NCI-H524 (cell line): ENCODE data around the gene LMOD1.
"Not testable (repeated sequence)": the region's sequence is repeated elsewhere in the genome, so short reads cannot be mapped to it uniquely, and the experiment has no call there.

Source experiments
- DNase-seq, 2 experiments: peaks; one replicate each; lab custom pipeline; 2025; lab: John Stamatoyannopoulos, UW

LMOD1 gene

DNA sequence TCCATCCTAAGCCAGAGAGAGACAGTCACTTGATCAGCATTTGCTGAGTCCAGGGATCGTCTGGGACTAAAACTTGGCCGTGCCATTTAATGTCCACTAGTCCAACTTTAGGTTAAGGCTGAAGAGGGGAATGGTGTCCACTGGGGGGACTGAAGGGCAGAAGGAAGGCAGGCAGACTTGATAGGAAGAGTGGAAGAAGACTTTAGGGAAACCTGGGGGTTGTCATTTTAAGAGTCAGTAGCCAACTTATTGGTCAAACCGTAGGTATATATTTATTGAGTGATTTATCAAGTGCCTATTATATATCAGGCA is 1.3 kb upstream of the LMOD1 start:
- DNase-seq, result no peak

DNA sequence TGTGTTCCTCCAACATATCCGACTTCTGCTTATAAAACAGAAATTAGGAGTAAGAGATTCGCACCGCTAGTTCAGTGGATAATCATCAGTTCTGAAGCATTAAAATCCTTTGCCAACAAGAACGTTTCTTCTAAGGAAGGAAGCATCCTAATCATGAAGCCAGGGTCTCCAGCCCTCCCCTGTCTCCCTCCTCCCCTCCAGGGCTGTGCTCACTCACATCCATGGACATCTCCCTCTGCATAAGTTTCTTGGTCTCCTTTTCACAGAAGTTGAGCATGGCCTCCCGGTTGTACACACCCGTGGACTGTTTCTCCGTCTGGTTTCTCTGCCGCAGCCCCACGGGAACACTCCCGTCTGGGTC is 505 bp downstream of the LMOD1 start:
- DNase-seq, result no peak

DNA sequence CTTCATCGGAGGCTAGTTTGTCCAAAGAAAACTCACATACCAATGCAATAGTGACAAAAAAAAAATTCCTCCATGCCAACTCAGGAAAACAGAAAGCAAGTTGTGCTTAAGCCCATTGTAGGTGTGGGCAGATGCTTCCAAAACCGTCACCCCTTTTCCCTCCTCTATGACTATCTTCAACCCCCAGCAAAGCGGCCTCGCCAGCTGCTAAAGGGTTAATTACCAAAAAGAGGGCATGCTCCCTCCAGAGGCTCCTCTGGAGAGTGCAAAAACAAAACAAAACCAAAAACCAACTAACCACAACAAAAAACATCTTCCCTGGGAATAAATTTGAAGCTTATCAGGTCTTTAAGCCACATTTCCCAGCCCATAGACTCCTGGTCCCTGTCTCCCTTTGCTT is 1.2 kb downstream of the LMOD1 start:
- no peak for DNase-seq

DNA sequence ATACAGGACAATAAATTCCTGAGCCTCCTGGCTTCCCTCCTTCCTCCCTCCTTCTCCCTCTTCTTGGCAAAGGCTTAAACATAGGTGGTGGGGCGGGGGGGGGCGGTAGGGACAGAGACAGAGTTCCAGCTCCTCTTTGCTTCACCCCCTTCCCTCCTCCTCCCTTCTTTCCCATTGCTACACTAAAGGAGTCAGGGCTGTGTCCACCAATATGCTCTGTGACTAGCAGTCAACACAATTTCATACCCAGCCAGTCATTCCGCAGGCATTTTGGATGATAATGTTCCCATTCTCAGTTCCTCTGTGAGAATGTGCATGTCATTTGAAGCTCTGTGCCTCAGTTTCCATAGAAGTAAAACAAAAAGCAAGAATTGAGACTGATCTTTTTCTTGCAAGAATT is 1.7 kb downstream of the LMOD1 start:
- DNase-seq, result no peak

DNA sequence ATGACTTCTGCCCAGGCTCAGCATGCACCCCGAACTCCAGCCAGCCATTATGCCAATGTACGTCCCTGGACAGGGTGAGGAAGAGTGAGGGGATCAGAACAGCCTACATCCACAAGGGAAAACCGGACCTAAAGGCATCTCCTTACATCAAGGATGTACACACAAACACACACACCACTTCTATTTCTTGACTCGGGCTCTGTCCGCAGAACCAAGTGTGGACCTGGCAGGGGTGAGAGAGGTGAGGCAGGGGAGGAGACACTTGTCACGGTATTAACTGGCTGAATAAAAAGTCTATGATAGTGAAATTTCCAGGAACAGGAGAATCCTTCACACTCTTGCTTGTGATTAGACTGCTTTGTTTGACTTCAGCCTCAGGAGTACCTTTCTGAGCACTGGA is 2.3 kb downstream of the LMOD1 start:
- DNase-seq, result no peak

DNA sequence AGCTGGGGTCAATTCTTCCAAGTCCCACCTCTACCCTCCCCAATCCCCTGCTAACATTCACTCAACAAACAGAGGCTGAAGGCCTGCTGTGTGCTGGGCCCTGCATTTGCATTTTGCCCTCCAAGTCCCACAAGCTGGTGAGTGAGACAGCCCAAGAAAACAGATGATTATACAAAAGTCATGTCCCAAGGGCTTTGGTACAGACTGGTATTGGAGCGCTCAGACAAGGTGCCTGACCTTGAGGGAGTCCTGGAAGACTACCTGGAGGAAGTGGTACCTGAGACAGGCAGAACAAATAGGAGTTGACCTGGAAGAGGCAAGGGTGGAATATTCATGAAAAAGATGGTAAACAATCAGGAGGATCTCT is 4.2 kb downstream of the LMOD1 start:
- no peak for DNase-seq

DNA sequence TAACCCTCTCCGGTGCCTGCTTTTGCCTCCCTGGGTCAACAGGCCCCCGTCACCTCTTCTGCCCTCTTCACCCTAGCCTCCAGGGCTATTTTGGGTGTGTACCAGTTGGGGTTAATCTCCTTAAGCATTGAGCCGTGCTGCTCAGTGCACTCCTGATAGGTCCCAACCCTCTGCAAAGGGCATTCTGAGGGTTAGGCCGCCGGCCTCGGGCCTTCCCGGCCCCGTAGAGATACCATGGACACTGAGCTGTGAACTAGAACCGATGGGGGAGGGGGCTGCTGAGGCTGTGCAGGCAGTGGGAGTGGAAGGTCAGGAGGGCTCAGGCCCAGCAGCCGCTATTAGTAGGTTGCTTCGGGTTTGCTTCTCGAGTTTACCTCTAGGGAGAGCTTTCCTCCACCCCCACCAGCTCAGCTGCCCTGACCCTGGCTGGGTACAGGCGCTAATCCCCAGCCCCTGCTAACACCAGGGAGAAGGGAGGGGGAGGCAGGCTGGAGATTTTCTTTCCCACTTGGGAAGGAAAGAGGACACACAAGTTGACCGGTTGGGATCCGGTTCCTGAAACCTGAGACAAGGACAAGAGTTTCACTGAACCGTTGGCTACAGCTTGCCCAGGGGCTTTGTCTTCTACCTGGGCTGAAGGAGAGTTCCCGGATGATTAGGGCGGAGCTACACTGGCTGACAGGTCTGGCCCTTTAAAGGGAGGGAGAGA is 4.8 kb downstream of the LMOD1 start:
- DNase-seq, result peak in 1 of 2 experiments; percentile 74

DNA sequence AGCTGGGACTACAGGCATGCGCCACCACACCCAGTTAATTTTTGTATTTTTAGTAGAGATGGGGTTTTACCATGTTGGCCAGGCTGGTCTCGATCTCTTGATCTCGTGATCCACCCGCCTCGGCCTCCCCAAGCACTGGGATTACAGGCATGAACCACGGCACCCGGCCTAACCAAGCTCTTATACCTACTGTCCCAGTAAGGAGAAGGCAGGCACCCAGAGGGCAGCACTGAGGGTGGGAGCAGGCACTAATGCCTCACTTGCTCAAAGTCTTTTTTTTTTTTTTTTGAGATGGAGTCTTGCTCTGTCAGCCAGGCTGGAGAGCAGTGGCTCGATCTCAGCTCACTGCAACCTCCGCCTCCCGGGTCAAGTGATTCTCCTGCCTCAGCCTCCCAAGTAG is 6.0 kb downstream of the LMOD1 start:
- DNase-seq, result not testable (repeated sequence)

DNA sequence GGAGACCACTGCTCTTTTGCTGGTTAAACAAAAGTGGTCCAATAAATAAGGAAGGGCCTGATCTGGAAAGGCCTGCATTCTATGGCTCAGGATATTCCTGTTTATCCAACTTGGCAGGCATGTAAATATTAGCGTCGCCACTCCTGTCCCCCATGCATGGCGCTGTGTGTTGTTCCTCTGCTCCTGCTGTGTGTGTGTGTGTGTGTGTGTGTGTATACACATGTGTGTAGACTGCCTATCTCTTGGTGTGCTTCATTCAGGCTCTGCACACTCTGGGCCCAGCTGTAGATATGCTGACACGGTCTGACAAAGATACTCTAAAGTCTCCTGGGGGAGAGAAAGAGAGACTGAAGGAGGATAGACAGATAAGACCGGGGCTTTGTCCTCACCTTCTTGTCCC is 6.8 kb downstream of the LMOD1 start:
- no peak for DNase-seq

DNA sequence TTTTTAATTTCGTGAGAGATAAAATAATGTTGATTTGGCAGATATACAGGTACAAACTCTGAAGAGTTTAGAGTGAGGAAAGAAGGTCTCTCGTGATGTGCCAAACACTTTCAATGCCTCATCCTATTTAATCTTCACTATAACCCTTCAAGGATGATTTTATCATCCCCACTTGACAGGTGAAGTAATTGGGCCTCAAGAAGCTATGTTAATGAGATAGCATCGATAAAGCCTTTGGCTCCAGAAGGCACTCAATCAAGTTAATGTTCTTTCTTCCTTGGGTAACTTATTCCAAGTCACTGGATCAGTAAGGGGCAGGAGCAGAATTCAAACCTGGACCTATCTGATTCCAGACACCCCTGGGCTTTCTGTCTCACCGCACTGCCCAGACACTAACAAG is 7.2 kb downstream of the LMOD1 start:
- peak; percentile 31 to 68 for DNase-seq

DNA sequence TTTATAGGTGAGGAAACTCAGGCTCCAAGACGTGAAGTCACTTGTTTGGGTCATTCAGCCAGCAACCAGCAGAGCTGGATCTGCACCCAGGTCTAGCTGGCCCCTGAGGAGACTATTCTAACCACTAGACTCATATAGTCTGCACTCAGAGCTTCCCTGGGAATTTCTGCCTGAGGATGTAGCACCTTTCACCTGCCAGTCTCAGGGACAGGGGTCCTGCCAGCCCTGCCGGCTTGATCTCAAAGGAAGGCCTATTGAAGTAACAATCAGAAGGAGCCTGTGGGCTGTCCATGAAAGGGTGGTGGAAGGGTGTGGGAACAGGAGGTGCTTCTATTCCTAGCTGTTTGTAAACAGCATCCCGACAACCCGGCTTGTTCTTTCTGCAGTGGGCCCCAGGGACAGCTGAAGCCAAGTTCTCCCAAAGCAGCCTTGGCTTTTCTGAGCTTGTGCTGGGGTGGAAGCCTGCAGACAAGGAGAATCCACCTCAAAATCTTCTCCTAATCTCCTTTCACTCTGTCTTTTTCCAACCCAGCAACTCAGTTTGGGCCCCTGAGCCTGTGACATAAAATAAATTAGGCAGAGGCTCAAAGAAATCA is 7.8 kb downstream of the LMOD1 start:
- DNase-seq, result no peak

DNA sequence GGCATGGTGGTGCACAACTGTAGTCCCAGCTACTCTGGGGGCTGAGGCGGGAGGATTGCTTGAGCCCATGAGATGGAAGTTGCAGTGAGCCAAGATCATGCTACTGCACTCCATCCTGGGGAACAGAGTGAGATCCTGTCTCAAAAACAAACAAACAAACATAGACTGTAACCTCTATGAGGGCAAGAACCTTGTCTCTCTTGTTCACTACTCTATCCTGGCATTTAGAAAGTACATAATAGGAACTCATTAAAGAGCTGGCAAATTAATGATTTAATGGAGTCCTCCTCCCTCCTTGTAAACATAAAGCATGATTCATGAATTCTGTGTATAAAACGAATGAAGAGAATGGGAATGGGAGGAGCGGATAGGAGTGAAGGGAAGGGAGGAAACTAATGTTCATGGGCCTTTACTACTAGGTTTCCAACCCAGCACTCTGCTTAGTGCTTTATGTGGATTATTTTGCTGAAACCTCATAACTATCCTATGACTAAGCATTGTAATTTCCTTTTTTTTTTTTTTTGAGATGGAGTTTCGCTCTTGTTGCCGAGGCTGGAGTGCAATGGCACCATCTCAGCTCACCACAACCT is 8.6 kb downstream of the LMOD1 start:
- DNase-seq, result no peak

DNA sequence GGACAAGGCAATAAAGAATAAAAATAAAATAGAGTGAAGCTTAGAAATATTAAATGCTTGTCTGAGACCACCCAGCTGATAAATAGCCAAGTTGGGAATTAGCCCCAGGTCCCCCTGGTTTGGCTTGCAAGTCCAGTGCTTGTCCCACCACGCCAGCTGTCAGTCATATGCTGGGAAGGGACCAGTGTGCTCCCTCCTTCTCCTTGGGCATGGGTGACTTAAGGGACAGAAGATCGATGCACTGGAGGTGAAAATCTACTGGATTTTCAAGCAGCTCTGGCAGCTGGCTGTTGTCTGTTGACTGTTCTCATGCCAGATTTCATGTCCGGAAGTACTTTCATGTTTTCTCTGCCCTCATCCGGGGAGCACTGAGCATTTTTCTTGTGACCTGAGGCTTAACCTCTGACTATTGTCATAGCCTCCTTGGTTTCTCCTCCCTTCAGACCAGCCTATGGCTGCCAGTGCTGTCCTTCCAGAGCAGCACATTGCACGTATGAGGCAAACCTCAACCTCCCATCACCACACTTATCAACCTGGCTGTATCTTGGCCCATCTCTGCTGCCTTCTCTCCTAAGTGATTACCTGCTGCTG is 12.4 kb downstream of the LMOD1 start:
- no peak for DNase-seq

DNA sequence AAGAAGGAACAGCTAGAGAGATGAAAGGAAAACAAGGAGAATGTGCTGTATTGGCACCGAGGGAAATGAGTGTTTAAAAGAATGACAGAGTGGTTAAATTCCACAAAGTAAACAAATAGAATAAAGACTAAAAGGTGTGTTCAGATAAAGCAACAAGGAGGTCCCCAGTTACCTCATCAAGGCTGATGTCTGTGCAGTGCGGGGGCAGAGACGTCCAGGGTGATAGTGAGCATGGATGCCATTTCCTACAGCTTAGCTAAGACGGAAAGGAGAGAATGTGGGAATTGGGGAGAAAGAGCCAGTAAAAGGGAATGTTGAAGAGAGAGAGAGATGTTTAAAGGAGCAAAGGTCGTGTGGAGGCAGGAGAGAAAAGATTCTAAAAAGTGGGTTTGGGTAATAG is 15.5 kb downstream of the LMOD1 start:
- no peak for DNase-seq

DNA sequence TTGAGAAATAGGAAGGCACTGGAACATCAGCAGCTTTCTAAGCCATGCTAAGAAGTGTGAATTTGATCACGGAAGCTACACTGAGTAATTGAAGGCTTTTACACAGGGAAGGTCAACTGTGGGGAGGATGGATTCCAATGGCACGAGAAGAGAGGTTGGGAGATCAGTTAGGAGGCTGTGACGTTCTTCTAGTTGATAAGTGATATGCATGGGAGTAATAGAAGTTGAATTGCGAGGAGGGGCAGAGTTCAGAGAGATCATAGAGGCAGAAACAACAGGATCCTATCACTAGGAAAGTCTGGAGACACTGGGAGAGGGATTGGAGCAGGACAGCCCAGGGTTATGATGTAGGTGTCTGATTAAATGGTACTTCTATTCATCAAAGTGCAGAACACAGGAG is 16.2 kb downstream of the LMOD1 start:
- no peak for DNase-seq

DNA sequence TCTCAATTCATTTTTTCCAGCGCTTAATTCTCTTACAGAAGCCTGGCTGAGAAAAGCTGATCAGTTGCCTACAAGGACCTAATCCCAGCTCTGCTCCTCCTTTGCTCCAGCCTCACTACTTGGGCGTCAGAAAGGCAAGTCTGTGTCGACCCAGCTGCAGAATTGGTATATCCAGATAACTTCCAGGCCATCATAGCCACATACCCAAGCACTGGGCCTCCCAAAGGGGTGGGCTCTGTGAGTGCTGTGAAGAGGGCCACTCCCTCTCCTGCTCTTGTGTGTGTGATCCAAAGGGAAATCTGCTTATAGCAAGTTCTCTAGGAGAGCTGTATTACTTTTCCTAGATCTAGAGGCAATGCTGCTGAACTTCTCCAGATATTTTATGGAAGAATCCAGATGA is 18.1 kb downstream of the LMOD1 start:
- DNase-seq, result no peak

DNA sequence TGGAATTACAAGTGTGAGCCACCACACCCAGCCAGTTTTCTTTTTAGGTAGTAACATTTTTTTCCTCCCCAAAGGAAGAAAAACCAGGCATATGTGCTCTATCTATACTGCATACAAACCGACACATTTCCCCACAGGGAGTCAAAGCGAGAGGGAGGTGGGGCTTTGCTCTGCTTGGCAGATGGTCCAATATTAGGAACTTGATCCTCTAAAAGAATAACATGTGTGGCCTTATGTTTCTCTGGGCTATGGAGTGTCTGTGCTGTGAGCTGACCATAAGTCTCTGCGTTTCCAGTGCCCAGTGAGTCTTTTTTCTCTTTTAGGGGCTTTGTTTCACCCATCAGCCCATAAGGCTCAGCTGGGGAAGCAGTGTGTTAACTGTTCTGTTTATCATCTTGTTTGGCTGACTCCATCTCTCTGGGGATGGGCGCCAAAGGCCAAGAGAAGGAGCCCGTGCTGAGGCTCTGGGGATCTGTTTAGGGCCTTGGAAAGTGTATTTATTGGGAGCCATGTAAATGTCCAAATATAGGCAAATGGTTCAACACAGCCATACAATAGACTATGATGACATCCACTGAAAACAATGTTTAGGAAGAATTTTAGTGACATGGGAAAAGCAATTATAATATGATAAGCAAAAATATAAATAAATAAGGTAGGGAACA is 20.2 kb downstream of the LMOD1 start:
- DNase-seq, result peak; percentile 91 to 97

DNA sequence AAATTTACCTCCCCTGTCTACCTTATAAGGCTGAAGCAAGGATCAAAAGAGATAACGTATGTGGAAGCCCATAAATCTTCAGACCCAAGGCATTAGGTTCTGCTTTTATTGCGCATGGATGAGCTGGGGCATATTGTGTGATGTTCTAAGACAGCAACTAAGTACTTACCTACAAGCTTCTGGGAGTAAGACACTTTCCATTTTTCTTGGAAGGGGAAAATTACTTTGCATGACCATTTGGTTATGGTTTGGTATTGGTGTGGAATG is 21.1 kb downstream of the LMOD1 start:
- peak; percentile 64 to 89 for DNase-seq

DNA sequence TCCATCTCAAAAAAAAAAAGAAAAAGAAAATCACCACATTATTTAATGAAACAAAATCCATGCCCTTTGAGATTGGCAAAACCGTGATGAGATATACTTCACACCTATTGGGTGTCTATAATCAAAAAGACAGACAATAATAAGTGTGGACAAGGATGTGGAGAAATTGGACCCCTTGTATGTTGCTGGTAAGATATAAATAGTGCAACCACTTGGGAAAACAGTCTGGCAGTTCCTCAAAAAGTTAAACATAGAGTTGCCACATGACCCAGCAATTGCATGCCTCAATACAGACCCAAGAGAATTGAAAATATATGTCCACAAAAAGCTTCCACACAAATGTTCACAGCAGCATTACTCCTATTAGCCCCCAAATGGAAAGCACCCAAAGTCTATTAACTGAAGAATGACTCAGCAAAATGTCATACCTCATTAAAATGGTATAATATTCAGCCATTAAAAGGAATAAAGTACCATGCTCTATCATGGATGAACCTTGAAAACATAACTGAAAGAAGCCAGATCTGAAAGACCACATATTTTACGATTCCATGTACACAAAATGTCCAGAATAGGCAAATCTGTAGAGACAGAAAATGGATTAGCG is 24.3 kb downstream of the LMOD1 start:
- DNase-seq, result no peak

DNA sequence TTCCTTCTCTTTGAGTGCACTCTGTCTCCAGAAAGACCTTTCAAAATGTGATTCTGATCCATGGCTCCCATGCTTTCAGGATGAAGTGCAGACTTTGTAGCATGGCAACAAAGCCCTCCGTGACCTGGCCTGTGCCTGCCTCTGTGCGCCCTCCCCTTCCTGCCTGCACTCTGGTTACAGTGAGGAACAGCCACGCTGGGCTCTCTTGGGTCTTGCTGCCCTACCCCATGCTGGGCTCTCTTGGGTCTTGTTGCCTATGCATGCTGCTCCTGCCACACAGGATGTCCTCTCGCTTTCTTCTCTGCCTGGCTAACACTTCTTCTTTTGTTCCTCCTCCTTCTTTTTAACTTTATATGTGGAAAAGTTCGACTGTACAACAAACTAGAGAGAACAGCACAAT is 28.0 kb downstream of the LMOD1 start:
- DNase-seq, result no peak

DNA sequence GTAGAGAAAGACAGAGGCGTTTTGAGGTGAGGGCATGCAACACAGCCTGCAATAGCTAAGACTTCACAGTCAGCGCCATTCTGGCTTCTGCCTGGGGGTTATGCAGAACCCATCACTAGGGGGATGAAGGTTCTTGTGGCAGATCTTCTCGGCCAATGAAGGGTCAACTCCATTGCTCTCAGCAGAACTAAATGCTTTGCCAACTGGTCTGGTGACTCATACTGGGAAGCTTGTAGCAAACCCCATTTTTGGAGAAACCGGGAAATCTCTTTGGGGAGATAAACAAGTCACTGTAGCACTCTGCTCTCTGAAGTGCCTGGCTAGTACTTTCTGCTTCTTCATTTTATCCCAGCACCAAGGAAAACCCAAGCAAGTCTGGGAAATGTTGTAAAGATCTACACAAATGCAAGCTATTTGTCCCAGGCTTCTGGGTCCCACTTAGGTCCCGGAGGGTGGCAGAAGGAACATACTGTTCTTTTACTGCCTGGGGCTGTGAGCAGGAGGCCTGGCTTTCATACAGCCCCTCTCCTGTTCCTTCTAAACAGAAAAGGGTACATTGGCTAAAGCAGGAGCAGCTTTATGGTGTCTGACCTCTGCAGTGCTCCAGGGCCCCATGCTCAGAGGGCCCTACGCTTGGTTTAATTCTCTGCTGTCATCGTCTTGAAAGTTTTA is 28.9 kb downstream of the LMOD1 start:
- no peak for DNase-seq

DNA sequence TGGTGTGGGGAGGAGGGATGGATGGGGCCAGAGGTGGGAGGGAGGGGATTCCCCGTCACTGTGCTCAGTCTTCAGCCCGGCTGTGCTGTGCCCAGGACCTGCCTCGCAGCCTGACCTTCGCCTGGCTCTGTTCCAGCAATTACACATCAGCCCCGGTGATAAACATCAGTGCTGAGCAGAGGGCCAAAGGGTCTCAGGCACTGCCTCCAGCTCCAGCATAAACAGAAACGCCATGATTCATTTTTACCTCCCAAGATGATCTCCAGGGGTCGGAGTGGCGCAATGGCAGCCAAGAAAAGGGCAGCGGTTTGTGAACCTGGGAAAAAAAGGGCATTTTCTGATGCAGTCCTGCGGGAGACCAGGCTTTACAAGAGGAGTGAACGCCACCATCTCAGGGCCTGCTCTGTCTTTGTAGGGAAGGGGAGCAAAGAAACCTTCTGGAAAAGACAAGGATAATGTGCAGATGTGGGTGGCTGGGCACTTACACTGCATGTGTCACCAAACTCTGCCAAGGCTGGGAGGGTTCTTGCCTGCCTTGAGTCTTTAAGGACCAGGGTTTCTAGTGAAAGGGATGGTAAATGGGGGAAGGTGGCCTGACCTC is 29.6 kb downstream of the LMOD1 start:
- DNase-seq, result no peak
